ENCODE data around the gene ASPSCR1. TPM values are rescaled to one million over a fixed set of nuclear protein-coding genes. Genes with fewer than 3 reads are reported as not detected.

Gene ASPSCR1
- total and polyA plus RNA-seq, 2 of the 13 experiments (the other 11 are each of a cell fraction or from before 2014, with no cell fraction given): 274 to 314 TPM

- TF ChIP-seq, protein P1, sequence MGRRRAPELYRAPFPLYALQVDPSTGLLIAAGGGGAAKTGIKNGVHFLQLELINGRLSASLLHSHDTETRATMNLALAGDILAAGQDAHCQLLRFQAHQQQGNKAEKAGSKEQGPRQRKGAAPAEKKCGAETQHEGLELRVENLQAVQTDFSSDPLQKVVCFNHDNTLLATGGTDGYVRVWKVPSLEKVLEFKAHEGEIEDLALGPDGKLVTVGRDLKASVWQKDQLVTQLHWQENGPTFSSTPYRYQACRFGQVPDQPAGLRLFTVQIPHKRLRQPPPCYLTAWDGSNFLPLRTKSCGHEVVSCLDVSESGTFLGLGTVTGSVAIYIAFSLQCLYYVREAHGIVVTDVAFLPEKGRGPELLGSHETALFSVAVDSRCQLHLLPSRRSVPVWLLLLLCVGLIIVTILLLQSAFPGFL (CRISPR knock-in tag; IDR thresholded peaks at IDR 0.05): no peak; the same call in 1 of the 2 replicates
- TF ChIP-seq HMG20A (CRISPR knock-in tag; IDR thresholded peaks at IDR 0.05; ENCODE audit: borderline replicate concordance) (peak; percentile 24; the same call in 1 of the 2 replicates), ZNF263 (CRISPR knock-in tag; IDR thresholded peaks at IDR 0.05) (peak; percentile 69), FOXA3 (CRISPR knock-in tag; IDR thresholded peaks at IDR 0.05) (peak; percentile 52), STAG1 (CRISPR knock-in tag; IDR thresholded peaks at IDR 0.05) (peak; percentile 54), ETV6 (CRISPR knock-in tag; conservative IDR thresholded peaks at IDR 0.05) (peak; percentile 55), ZNF776 (CRISPR knock-in tag; IDR thresholded peaks at IDR 0.05) (no peak; the same call in none of the 2 replicates), DDIT3 (CRISPR knock-in tag; IDR thresholded peaks at IDR 0.05) (no peak), GATAD2A (CRISPR knock-in tag; IDR thresholded peaks at IDR 0.05) (peak; percentile 54), ZNF619 (CRISPR knock-in tag; IDR thresholded peaks at IDR 0.05) (peak; percentile 90), SP5 (CRISPR knock-in tag; IDR thresholded peaks at IDR 0.05; ENCODE audit: borderline replicate concordance, low read depth) (peak; percentile 36; the same call in 1 of the 2 replicates), AHR (CRISPR knock-in tag; IDR thresholded peaks at IDR 0.05) (peak; percentile 52; the same call in 1 of the 2 replicates), CENPT (CRISPR knock-in tag; IDR thresholded peaks at IDR 0.05; ENCODE audit: low read depth) (peak; percentile 94), SIX4 (CRISPR knock-in tag; IDR thresholded peaks at IDR 0.05) (no peak; the same call in 1 of the 2 replicates), THAP11 (CRISPR knock-in tag; IDR thresholded peaks at IDR 0.05) (peak; percentile 22), CAMTA2 (CRISPR knock-in tag; IDR thresholded peaks at IDR 0.05; ENCODE audit: borderline replicate concordance) (peak; percentile 81; the same call in 1 of the 2 replicates), ZNF446 (CRISPR knock-in tag; IDR thresholded peaks at IDR 0.05) (peak; percentile 88; the same call in 1 of the 2 replicates), ZMYM3 (CRISPR knock-in tag; IDR thresholded peaks at IDR 0.05) (peak; percentile 59; the same call in 1 of the 2 replicates), ZMAT3 (CRISPR knock-in tag; conservative IDR thresholded peaks at IDR 0.05) (peak; percentile 86), U2AF1 (optimal IDR thresholded peaks at IDR 0.05; ENCODE audit: low read depth, low read length) (peak; percentile 97), CCAR2 (optimal IDR thresholded peaks at IDR 0.05; ENCODE audit: low read depth, low read length) (no peak), CCDC6 (CRISPR knock-in tag; IDR thresholded peaks at IDR 0.05) (peak; percentile 63; the same call in 1 of the 2 replicates), NONO (IDR thresholded peaks at IDR 0.05) (no peak), NONO (CRISPR knock-in tag; conservative IDR thresholded peaks at IDR 0.05) (peak; percentile 90)
- TF ChIP-seq, protein P2, sequence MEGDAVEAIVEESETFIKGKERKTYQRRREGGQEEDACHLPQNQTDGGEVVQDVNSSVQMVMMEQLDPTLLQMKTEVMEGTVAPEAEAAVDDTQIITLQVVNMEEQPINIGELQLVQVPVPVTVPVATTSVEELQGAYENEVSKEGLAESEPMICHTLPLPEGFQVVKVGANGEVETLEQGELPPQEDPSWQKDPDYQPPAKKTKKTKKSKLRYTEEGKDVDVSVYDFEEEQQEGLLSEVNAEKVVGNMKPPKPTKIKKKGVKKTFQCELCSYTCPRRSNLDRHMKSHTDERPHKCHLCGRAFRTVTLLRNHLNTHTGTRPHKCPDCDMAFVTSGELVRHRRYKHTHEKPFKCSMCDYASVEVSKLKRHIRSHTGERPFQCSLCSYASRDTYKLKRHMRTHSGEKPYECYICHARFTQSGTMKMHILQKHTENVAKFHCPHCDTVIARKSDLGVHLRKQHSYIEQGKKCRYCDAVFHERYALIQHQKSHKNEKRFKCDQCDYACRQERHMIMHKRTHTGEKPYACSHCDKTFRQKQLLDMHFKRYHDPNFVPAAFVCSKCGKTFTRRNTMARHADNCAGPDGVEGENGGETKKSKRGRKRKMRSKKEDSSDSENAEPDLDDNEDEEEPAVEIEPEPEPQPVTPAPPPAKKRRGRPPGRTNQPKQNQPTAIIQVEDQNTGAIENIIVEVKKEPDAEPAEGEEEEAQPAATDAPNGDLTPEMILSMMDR (CRISPR knock-in tag; IDR thresholded peaks at IDR 0.05): peak; percentile 84
- TF ChIP-seq, protein P3, sequence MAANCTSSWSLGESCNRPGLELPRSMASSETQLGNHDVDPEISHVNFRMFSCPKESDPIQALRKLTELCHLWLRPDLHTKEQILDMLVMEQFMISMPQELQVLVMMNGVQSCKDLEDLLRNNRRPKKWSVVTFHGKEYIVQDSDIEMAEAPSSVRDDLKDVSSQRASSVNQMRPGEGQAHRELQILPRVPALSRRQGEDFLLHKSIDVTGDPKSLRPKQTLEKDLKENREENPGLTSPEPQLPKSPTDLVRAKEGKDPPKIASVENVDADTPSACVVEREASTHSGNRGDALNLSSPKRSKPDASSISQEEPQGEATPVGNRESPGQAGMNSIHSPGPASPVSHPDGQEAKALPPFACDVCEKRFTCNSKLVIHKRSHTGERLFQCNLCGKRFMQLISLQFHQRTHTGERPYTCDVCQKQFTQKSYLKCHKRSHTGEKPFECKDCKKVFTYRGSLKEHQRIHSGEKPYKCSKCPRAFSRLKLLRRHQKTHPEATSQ (CRISPR knock-in tag; IDR thresholded peaks at IDR 0.05; ENCODE audit: borderline replicate concordance): 0 out of 2 replicates have a peak, but pooled peaks have one; percentile 13
These were observed 18.2 kb downstream of the ASPSCR1 start (continued) for GRCh38 chr17:81995463-81996231.
